Measurements from ENCODE around the gene CYRIA.

DNA sequence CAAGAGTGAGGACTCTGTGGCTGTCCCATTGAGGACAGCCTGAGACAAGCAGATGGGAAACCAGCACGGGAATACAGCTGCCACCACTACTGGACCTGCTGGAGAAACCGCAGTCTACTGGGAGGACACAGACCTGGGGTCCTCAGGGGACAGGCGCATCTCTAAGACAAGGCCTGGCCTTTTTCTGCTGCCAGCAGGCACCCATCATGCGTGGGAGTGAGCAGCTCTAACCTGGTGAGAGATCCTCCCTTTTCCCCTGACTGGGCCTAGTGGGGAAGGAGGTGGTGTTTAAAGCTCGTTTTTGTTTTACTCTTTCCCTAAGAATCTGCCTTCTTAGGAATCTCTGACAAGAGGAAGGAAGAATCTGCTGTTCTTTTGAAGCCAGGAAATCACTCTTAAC is 36.6 kb downstream of the CYRIA start:
- no peak for TF ChIP-seq POLR2AphosphoS5 (IDR thresholded peaks at IDR 0.05)
- TF ChIP-seq, protein P1, sequence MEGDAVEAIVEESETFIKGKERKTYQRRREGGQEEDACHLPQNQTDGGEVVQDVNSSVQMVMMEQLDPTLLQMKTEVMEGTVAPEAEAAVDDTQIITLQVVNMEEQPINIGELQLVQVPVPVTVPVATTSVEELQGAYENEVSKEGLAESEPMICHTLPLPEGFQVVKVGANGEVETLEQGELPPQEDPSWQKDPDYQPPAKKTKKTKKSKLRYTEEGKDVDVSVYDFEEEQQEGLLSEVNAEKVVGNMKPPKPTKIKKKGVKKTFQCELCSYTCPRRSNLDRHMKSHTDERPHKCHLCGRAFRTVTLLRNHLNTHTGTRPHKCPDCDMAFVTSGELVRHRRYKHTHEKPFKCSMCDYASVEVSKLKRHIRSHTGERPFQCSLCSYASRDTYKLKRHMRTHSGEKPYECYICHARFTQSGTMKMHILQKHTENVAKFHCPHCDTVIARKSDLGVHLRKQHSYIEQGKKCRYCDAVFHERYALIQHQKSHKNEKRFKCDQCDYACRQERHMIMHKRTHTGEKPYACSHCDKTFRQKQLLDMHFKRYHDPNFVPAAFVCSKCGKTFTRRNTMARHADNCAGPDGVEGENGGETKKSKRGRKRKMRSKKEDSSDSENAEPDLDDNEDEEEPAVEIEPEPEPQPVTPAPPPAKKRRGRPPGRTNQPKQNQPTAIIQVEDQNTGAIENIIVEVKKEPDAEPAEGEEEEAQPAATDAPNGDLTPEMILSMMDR (IDR thresholded peaks at IDR 0.05): no peak
